A673 (cell line): ENCODE data around the gene HERC3. TPM values are rescaled to one million over a fixed set of nuclear protein-coding genes. Genes with fewer than 3 reads are reported as not detected.

ENCODE experiments used
- BruUV-seq: library from RNA; stranded (reverse); fragments of 400-500 nt; replicated peaks from 2 replicates; lab custom pipeline; 2021; lab: Mats Ljungman, UMichigan
- CTCF ChIA-PET: fragments of 300-600 bp; sonication (Branson Sonifier 250); formaldehyde crosslinking; loops from one replicate; lab custom pipeline; 2022; ENCODE audit warnings: antibody characterized with exemption; lab: Charles Lee
- POLR2A ChIA-PET: fragments of 300-600 bp; sonication (Branson Sonifier 250); formaldehyde crosslinking; loops from one replicate; lab custom pipeline; 2022; ENCODE audit warnings: antibody characterized with exemption; ENCODE audit not compliant: low non-redundant PET; lab: Charles Lee
- DNase-seq: peaks from one replicate; pipeline ENCODE4 v3.0.0-alpha.2; 2015; ENCODE audit warnings: low spot score
- H3K27ac ChIP-seq: fragments of 200-600 bp; sonication (generic); 2 replicates; pipeline ENCODE4 v1.5.1; 2016; ENCODE audit warnings: mixed run types, low read depth, mild to moderate bottlenecking, mixed read lengths, antibody characterized with exemption, low read length; ENCODE audit not compliant: poor library complexity, severe bottlenecking
- H3K27me3 ChIP-seq: fragments of 200-600 bp; sonication (generic); replicated peaks from 2 replicates; pipeline ENCODE4 v1.6.1; 2017; ENCODE audit warnings: mixed run types, low read depth, mild to moderate bottlenecking, mixed read lengths, antibody characterized with exemption, low read length; ENCODE audit not compliant: insufficient read depth, poor library complexity
- H3K36me3 ChIP-seq: fragments of 200-600 bp; sonication (generic); 2 replicates; pipeline ENCODE4 v1.6.1; 2016; ENCODE audit warnings: mixed run types, mild to moderate bottlenecking, mixed read lengths, antibody characterized with exemption, low read length; ENCODE audit not compliant: insufficient read depth, poor library complexity, severe bottlenecking
- H3K4me1 ChIP-seq: fragments of 200-600 bp; sonication (generic); 2 replicates; pipeline ENCODE4 v1.6.1; 2017; ENCODE audit warnings: mixed run types, mild to moderate bottlenecking, mixed read lengths, antibody characterized with exemption, low read length; ENCODE audit not compliant: insufficient read depth, poor library complexity, severe bottlenecking
- H3K4me3 ChIP-seq: fragments of 200-600 bp; sonication (generic); 2 replicates; pipeline ENCODE4 v1.5.1; 2016; ENCODE audit warnings: low read depth, mixed run types, mild to moderate bottlenecking, mixed read lengths, low read length; ENCODE audit not compliant: poor library complexity, severe bottlenecking
- H3K9me3 ChIP-seq: fragments of 200-600 bp; sonication (generic); 2 replicates; pipeline ENCODE4 v1.6.1; 2016; ENCODE audit warnings: mixed run types, low read depth, mild to moderate bottlenecking, mixed read lengths, antibody characterized with exemption, low read length; ENCODE audit not compliant: poor library complexity, severe bottlenecking
- CTCF ChIP-seq: fragments of 300-800, 200-600 bp; sonication (generic); conservative IDR thresholded peaks from 2 replicates; pipeline ENCODE4 v1.5.1; 2017; ENCODE audit warnings: low read depth, mild to moderate bottlenecking, antibody characterized with exemption, low read length, moderate library complexity, mixed read lengths
- EZH2 ChIP-seq: fragments of 200-600 bp; sonication (generic); IDR thresholded peaks from 2 replicates; pipeline ENCODE4 v1.6.1; 2017; ENCODE audit warnings: borderline replicate concordance, low read depth, mild to moderate bottlenecking, mixed read lengths, antibody characterized with exemption, low read length; ENCODE audit not compliant: poor library complexity, severe bottlenecking
- intact Hi-C: fragments of 100-400 bp; cut with micrococcal nuclease; formaldehyde crosslinking; loops from one replicate; pipeline ENCODE4 v1.10.0; 2022; ENCODE audit not compliant: unreplicated experiment
- total RNA-seq: library from RNA; stranded (reverse); gene quantifications from 2 replicates; pipeline ENCODE4 v1.2.3, GENCODE V29; 2021

Gene HERC3
- total RNA-seq, 1 experiment from 2014 or later: 0.71 TPM

DNA sequence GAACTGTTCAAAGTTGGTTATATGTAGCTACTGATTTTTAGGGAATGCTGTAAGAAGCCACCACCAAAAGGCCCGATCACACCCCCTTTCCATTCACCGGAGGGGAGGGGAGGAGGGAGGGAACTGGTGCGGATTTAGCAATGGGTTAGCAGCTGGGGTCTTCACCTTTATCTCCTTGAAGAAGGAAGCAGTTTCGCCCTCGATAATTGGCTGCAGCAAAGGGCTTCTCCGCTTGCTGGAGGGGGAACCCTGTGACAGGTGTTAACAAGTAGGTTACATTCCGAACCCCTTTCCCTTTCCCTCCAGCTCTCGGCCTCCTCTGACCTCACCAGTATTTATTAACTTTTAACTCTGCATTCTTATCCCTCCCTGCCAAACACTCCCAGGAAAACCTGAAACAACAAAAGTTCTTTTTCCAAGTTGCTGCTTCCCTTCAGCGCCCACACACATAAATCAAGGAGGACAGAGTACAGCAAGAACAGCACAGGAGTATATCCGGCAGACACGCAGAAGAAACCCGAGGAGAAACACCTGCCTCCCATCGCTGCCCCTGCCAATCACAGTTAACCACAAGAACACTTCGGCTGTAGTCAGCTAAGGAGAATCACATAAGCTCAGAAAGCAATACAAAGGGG, 145.1 kb downstream of the HERC3 start:
- Histone ChIP-seq H3K27ac (no peak overlapping the region), H3K4me1 (no peaks in the 10 kb centered on the region), H3K36me3 (no peaks in the 10 kb centered on the region), H3K27me3 (no peaks in the 10 kb centered on the region), H3K4me3 (no peak overlapping the region), H3K9me3 (no peaks in the 10 kb centered on the region)
- ChIA-PET POLR2A (no interaction called here), CTCF (no interaction called here)
- DNase-seq: no peak
- intact Hi-C loops: no loop called here
- TF ChIP-seq CTCF (no peak), EZH2 (no peak)
- no TSS peak for BruUV-seq

DNA sequence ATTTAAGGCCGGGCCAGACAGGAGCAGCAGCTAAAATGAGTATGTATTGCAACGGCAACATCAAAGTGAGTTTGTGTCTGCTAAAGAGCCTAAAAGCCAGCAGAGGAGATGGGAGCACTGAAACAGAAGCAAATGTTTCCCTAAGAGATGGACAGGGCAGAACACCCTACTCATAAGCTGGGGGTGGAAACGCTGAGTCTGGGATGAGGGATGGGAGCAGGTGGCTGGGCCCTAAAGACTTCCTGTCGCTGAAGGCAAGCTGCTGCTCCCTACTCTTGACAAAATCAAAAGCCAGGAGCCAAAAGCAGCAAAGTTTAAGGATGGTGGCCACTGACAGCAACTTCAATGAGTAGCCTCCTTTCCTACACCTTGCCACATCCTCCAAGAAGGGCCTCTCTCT, 145.9 kb downstream of the HERC3 start:
- Histone ChIP-seq H3K9me3 (no peaks in the 10 kb centered on the region), H3K27me3 (no peaks in the 10 kb centered on the region), H3K4me1 (no peaks in the 10 kb centered on the region), H3K4me3 (no peak overlapping the region), H3K36me3 (no peaks in the 10 kb centered on the region), H3K27ac (no peak overlapping the region)
- intact Hi-C loops: no loop called here
- TF ChIP-seq CTCF: no peak
- TF ChIP-seq EZH2: no peak
- CTCF ChIA-PET: no interaction called here
- no peak for DNase-seq
- POLR2A ChIA-PET: no interaction called here
- BruUV-seq: no TSS peak

- no TSS peak for BruUV-seq
- CTCF ChIA-PET: no interaction called here
- DNase-seq: no peak
Observed at GRCh38 chr4:88742561-88742960, 150.3 kb downstream of the HERC3 start.

More at GRCh38 chr4:88742561-88742960, 150.3 kb downstream of the HERC3 start:
- POLR2A ChIA-PET: no interaction called here
- Histone ChIP-seq H3K27ac (no peak overlapping the region), H3K4me1 (no peaks in the 10 kb centered on the region), H3K4me3 (no peak overlapping the region), H3K36me3 (no peaks in the 10 kb centered on the region), H3K27me3 (no peaks in the 10 kb centered on the region), H3K9me3 (no peaks in the 10 kb centered on the region)
- TF ChIP-seq CTCF: no peak
- TF ChIP-seq EZH2: no peak
- intact Hi-C loops: no loop called here
